ENCODE measurements around the gene SKAP1.

The SKAP1 gene

DNA sequence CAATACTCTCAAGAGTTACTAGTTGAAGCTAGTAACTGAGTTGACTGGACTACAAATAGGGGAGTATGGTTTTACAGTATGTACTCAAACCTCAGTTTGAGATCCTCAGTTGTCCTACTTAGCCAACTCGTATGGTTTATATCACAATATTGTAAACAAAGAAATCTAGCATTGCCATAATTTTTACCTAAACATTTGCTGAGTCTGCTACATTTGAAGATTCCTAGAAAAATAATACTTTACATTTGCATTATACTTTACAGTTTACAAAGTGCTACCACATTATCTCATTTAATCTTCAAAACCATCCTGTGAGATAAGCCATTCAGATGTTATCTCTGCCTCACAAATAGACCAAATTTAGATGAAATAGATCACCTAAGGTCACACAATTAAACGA, 345.1 kb downstream of the SKAP1 start:
- no peak for DNase-seq (ENCODE audit: extremely low read depth in 1 of 2, low read depth in 1 of 2)
